PFSK-1 (cell line): Measurements from ENCODE around the gene MICB.

Experiments used
- FOXP2 ChIP-seq: optimal IDR thresholded peaks from 2 replicates; pipeline ENCODE3; 2011; ENCODE audit warnings: borderline replicate concordance, control low read depth, inconsistent platforms; ENCODE audit not compliant: insufficient read depth; ENCODE audit errors: extremely low read length, extremely low read depth
- POLR2AphosphoS5 ChIP-seq: IDR thresholded peaks from 2 replicates; pipeline ENCODE4 v1.6.1; 2012; ENCODE audit warnings: low read depth, mild to moderate bottlenecking, control low read depth, low read length, moderate library complexity
- REST ChIP-seq, 2 experiments: IDR thresholded peaks; 2 replicates each; pipeline versions ENCODE4 v1.6.1 to v1.8.0; 2011 to 2012; ENCODE audit warnings: low read depth in 2 of 2, low read length in 2 of 2, control low read depth in 1 of 2, inconsistent platforms in 1 of 2, mild to moderate bottlenecking in 1 of 2, moderate library complexity in 1 of 2; ENCODE audit not compliant: insufficient read depth in 1 of 2
- SIN3A ChIP-seq: IDR thresholded peaks from 2 replicates; pipeline ENCODE4 v1.6.1; 2012; ENCODE audit warnings: mild to moderate bottlenecking, low read length, moderate library complexity, borderline replicate concordance; ENCODE audit not compliant: insufficient read depth
- TAF1 ChIP-seq: IDR thresholded peaks from 2 replicates; pipeline ENCODE4 v1.6.1; 2012; ENCODE audit warnings: low read length, control low read depth, borderline replicate concordance; ENCODE audit not compliant: insufficient read depth

MICB gene

GRCh38 chr6:31560697-31561058 is 62.7 kb downstream of the MICB start:
- TF ChIP-seq TAF1 (no peak), REST (IDR thresholded peaks at IDR 0.05; ENCODE audit: insufficient read depth in 1 of 2, low read depth in 2 of 2, low read length in 2 of 2) (no peak), FOXP2 (no peak), POLR2AphosphoS5 (no peak), SIN3A (no peak)
